GM19328 (cell line): Measurements from ENCODE around the gene THBD.

Experiments used
- ATAC-seq: cut with Tn5 transposase; IDR thresholded peaks from one replicate; pipeline ENCODE4 v1.9.1; 2021; ENCODE audit warnings: mild to moderate bottlenecking, moderate library complexity; ENCODE audit not compliant: unreplicated experiment

Gene THBD

GRCh38 chr20:23018941-23019340 lies 30.5 kb downstream of the THBD start:
- ATAC-seq: no peak

GRCh38 chr20:23018432-23018831 lies 31.0 kb downstream of the THBD start:
- no peak for ATAC-seq

- no peak for ATAC-seq
Measured at GRCh38 chr20:23017516-23017915, 32.0 kb downstream of the THBD start.

- ATAC-seq: no peak
Measured at GRCh38 chr20:23013429-23013828, 36.0 kb downstream of the THBD start.

GRCh38 chr20:23011008-23011721 lies 38.3 kb downstream of the THBD start:
- ATAC-seq: no peak

- ATAC-seq: no peak
Measured at GRCh38 chr20:23010096-23010495, 39.4 kb downstream of the THBD start.

GRCh38 chr20:23009636-23010035 lies 39.8 kb downstream of the THBD start:
- ATAC-seq: no peak

- ATAC-seq: no peak
Measured at GRCh38 chr20:23008667-23009066, 40.8 kb downstream of the THBD start.

- no peak for ATAC-seq
Measured at GRCh38 chr20:23007886-23008655, 41.4 kb downstream of the THBD start.

GRCh38 chr20:23007462-23007861 lies 42.0 kb downstream of the THBD start:
- no peak for ATAC-seq

GRCh38 chr20:23005776-23006175 lies 43.7 kb downstream of the THBD start:
- ATAC-seq: no peak

- ATAC-seq: no peak
Measured at GRCh38 chr20:23003881-23004460, 45.5 kb downstream of the THBD start.

- ATAC-seq: no peak
Measured at GRCh38 chr20:23003077-23003635, 46.3 kb downstream of the THBD start.

- no peak for ATAC-seq
Measured at GRCh38 chr20:23002276-23002675, 47.2 kb downstream of the THBD start.

GRCh38 chr20:23000232-23000947 lies 49.1 kb downstream of the THBD start:
- no peak for ATAC-seq

GRCh38 chr20:22999756-23000155 lies 49.7 kb downstream of the THBD start:
- no peak for ATAC-seq

GRCh38 chr20:22998476-22998875 lies 51.0 kb downstream of the THBD start:
- ATAC-seq: no peak

GRCh38 chr20:22995923-22996322 lies 53.5 kb downstream of the THBD start:
- no peak for ATAC-seq
